NT2/D1 (cell line): ENCODE results near the gene CD300H.
"Not testable (repeated sequence)": the region's sequence is repeated elsewhere in the genome, so short reads cannot be mapped to it uniquely, and the experiment has no call there.

Experiments used
- DNase-seq: peaks from one replicate; pipeline ENCODE4 v3.0.0-alpha.2; 2011; ENCODE audit warnings: low read depth, low spot score
- H3K27me3 ChIP-seq: 2 replicates; pipeline ENCODE4 v1.6.0; 2011; ENCODE audit warnings: mild to moderate bottlenecking; ENCODE audit not compliant: insufficient read length, insufficient read depth
- H3K36me3 ChIP-seq: 2 replicates; pipeline ENCODE4 v1.6.1; 2011; ENCODE audit warnings: mild to moderate bottlenecking, low read length, mixed read lengths; ENCODE audit not compliant: insufficient read depth, insufficient read length
- H3K4me1 ChIP-seq: 2 replicates; pipeline ENCODE4 v1.5.1; 2011; ENCODE audit not compliant: insufficient read depth, insufficient read length
- H3K4me3 ChIP-seq: 2 replicates; pipeline ENCODE4 v1.5.1; 2011; ENCODE audit warnings: low read depth; ENCODE audit not compliant: insufficient read length
- H3K9ac ChIP-seq: 2 replicates; pipeline ENCODE4 v1.6.0; 2011; ENCODE audit warnings: low read depth; ENCODE audit not compliant: insufficient read length
- H3K9me3 ChIP-seq: 2 replicates; pipeline ENCODE4 v1.5.1; 2011; ENCODE audit warnings: mild to moderate bottlenecking, low read length; ENCODE audit not compliant: insufficient read depth
- SUZ12 ChIP-seq: IDR thresholded peaks from 2 replicates; pipeline ENCODE4 v1.6.1; 2011; ENCODE audit not compliant: insufficient read length, insufficient read depth; ENCODE audit errors: extremely low read depth
- YY1 ChIP-seq: IDR thresholded peaks from 2 replicates; pipeline ENCODE4 v1.6.1; 2011; ENCODE audit not compliant: insufficient read length, insufficient read depth
- ZNF274 ChIP-seq: IDR thresholded peaks from 2 replicates; pipeline ENCODE4 v1.6.1; 2011; ENCODE audit warnings: mild to moderate bottlenecking, low read depth, low read length

The CD300H gene

DNA sequence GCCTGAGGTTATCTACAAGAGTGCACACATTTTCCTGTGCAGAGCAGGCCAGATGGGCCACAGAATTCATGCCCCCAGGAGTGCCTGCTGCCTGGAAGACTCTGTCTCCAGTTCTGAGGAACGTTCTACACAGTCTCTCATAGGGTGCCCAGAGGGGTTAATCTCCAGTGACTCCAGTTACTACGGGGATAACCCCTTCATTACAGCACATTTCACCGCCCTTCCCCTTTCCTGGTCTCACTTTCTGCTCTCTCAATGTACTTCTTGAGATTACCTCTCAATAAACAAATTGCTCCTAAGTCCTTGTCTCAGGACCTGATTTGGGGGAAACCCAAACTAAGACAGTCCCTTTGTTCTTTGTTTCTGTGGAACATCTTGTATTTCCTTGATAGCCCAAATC lies 5.7 kb downstream of the CD300H start:
- no peak for DNase-seq
- Histone ChIP-seq H3K9me3 (peaks cover 1% of the 10 kb centered on the region; the same call in 1 of the 2 replicates), H3K27me3 (peaks cover 34% of the 10 kb centered on the region), H3K4me1 (peaks cover 3% of the 10 kb centered on the region), H3K9ac (no peak overlapping the region), H3K4me3 (no peak overlapping the region), H3K36me3 (no peaks in the 10 kb centered on the region)
- TF ChIP-seq YY1 (no peak), ZNF274 (no peak), SUZ12 (no peak)

DNA sequence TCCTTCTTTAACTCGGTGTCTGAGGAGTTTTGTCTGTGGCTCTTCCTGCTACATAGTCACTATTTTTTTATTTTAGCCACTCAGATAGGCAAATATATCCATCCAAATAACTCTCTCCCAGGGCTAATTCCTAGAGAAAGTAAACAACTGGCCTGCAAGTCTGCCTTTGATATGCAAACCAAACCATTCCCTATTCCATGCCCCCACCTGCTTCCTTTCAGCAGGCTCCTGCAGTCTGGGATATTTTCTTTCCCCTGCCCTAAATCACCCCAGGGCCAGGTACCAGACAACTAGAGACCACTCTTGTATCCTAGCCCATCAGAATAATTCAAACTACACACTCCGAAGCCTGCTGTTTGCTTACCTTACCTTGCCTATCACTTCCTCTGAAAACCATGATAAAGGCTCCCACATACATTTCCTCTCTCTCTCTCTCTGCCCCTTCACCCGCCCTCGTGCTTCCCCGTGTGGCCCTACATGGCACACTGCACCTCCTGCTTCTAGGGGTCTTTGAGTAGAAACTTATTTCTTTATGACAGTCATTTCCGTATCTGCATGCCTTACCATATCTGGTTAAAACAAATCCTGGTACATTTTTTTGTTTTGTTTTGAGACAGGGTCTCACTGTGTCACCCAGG lies 8.3 kb downstream of the CD300H start:
- peak; percentile 25 for DNase-seq
- Histone ChIP-seq H3K36me3 (no peaks in the 10 kb centered on the region), H3K4me3 (no peak overlapping the region), H3K4me1 (peaks cover 3% of the 10 kb centered on the region), H3K9ac (no peak overlapping the region), H3K27me3 (peaks cover 42% of the 10 kb centered on the region), H3K9me3 (peaks cover 8% of the 10 kb centered on the region; the same call in 1 of the 2 replicates)
- TF ChIP-seq ZNF274 = no peak
- TF ChIP-seq SUZ12 = no peak
- TF ChIP-seq YY1 = no peak

DNA sequence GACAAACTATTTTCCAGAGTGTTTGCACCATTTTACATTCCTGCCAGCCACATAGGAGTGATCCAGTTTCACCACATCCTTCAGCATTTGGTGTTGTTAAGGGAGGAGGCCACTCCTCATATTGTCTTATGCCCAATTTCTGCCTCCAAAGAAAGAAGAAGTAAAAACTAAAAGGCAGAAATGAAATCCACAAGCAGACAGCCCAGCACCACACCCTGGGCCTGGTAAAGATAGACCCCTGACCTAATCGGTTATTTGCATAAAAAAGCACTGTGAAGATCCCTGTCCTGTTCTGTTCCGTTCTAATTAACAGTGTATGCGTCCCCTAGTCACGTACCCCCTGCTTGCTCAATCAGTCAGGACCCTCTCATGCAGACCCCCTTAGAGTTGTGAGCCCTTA lies 8.9 kb downstream of the CD300H start:
- peaks cover 39% of the 10 kb centered on the region for H3K27me3 ChIP-seq
- not testable (repeated sequence) for H3K36me3 ChIP-seq, H3K9me3 ChIP-seq, H3K9ac ChIP-seq, H3K4me1 ChIP-seq, H3K4me3 ChIP-seq, DNase-seq

DNA sequence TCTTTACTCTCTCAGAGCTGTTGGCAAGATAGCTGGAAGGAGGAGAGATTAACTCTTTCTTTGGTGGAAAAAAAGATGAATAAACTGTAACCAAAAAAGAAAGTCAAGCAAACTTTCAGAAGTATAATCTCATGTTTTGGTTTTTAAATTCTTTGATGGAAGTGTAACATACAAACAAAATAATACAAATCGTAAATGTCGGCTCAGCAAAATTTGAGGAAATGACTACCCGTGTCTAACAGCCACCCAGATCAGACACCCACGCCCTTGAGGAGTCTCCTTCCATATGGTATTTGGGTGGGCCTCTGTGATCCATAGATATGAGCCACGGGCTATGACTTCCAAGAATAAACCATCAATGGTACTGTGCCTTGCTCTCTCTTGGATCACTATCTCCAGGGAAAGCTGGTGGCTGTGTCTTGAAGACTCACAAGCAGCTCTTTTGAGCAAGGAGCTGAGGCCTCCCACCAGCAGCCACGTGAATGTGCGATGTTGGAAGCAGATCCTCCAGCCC lies 11.8 kb downstream of the CD300H start:
- no peak overlapping the region for H3K9ac ChIP-seq
- DNase-seq = no peak
- no peak for TF ChIP-seq ZNF274
- TF ChIP-seq SUZ12 = no peak
- no peak for TF ChIP-seq YY1
- peaks cover 8% of the 10 kb centered on the region; the same call in 1 of the 2 replicates for H3K9me3 ChIP-seq
- H3K4me3 ChIP-seq = no peak overlapping the region
- peaks cover 3% of the 10 kb centered on the region for H3K4me1 ChIP-seq
- peaks cover 26% of the 10 kb centered on the region for H3K27me3 ChIP-seq
- H3K36me3 ChIP-seq = no peaks in the 10 kb centered on the region

DNA sequence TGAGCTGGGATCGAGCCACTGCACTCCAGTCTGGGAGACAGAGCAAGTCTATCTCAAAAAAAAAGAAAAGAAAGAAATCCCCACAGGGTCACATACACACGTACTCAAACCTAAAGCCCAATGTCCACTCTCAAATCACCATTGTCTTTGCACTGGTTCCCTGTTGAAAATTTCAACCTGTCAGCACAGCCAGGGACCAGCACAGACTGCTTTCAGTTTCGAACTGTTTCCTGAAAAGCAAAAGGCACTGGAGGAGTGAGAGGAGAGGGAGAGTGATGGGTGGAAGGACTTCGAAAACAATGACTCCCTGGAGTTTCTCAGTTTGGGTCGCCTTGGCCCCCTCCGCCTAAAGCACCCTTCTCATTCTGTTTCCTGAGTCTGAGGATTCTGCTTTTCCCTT lies 12.4 kb downstream of the CD300H start:
- H3K27me3 ChIP-seq = peaks cover 26% of the 10 kb centered on the region
- no peak for DNase-seq
- peaks cover 8% of the 10 kb centered on the region; the same call in 1 of the 2 replicates for H3K9me3 ChIP-seq
- H3K4me1 ChIP-seq = peaks cover 3% of the 10 kb centered on the region
- H3K9ac ChIP-seq = no peak overlapping the region
- no peaks in the 10 kb centered on the region for H3K36me3 ChIP-seq
- H3K4me3 ChIP-seq = no peak overlapping the region
- no peak for TF ChIP-seq SUZ12
- no peak for TF ChIP-seq YY1
- no peak for TF ChIP-seq ZNF274

DNA sequence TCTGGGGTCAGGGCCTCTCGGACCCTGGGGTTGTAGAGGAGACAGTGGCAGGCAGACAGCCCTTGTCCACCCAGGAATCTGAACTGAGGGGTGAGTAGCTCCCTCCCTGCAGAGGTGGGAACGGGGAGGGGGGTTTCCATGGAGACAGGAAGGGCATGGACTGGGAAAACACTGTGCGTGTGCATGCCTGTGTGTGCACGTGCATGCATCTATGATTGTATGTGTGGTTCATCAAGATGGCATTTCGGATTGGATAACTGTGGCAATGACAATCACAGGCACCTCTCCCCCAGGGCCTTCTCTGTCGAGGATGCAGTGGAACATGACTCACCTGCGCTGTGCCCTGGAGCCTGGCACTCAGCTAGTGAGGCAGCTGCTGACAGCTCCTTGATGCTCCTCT lies 15.3 kb downstream of the CD300H start:
- no peaks in the 10 kb centered on the region for H3K4me1 ChIP-seq
- no peak overlapping the region for H3K4me3 ChIP-seq
- TF ChIP-seq YY1 = no peak
- no peak for TF ChIP-seq SUZ12
- TF ChIP-seq ZNF274 = no peak
- no peak for DNase-seq
- H3K9ac ChIP-seq = no peak overlapping the region
- H3K36me3 ChIP-seq = no peaks in the 10 kb centered on the region
- H3K9me3 ChIP-seq = peaks cover 8% of the 10 kb centered on the region; the same call in 1 of the 2 replicates
- peaks cover 25% of the 10 kb centered on the region for H3K27me3 ChIP-seq

DNA sequence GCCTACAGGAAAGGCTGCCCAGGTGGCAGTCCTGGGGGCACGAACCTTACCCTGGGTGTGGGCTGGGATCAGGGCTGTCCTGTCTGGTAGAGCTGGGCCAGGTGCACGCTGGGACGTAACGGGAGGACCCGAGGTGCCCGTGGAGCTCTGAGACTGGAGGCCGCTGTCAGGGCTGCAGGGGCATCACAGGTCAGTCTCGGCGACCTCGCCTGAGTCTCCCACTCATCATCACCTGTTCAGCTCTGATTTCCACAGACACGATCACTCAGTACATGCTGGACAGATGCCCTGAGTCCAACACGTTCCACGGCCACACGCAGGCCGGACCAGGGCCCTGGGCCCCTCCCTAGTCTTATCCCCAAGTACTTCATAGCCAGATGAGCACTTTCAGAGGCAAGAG lies 16.7 kb downstream of the CD300H start:
- Histone ChIP-seq H3K9me3 (no peaks in the 10 kb centered on the region), H3K4me1 (no peaks in the 10 kb centered on the region), H3K27me3 (peaks cover 15% of the 10 kb centered on the region), H3K4me3 (no peak overlapping the region), H3K9ac (no peak overlapping the region), H3K36me3 (no peaks in the 10 kb centered on the region)
- no peak for TF ChIP-seq YY1
- TF ChIP-seq ZNF274 = no peak
- TF ChIP-seq SUZ12 = no peak
- no peak for DNase-seq
